ENCODE data around the gene TNK1. TPM values are rescaled to one million over a fixed set of nuclear protein-coding genes. Genes with fewer than 3 reads are reported as not detected.
"Not testable (repeated sequence)": the region's sequence is repeated elsewhere in the genome, so short reads cannot be mapped to it uniquely, and the experiment has no call there.

TNK1 gene
- total RNA-seq, 1 experiment from 2014 or later: 6.1 TPM

DNA sequence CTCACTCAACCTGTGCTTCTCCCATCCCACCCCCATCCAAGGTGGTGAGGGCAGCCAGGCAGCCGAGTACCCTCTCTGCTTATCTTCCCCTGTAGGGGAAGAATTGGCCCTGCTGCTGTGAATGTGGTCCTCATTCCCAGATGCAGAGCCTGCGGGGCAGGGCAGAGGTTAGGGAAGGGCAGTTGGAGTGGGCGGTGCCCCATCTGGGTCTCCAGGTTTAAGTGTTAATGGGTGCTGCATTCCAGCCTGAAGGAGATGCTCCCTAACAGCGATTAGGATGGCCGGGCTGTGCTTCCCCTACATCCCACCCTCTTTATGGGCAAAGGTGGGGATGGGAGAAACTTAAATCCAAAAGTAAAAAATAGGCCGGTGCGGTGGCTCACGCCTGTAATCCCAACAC, 13.8 kb upstream of the TNK1 start:
- intact Hi-C loops (cut with micrococcal nuclease; ENCODE audit: unreplicated experiment): no loop called here
- no peak for DNase-seq
- no peaks in the 10 kb centered on the region for H3K9me3 Mint-ChIP-seq (ENCODE audit: unreplicated experiment)
- CTCF ChIA-PET: no interaction called here
- H3K27me3 ChIP-seq (replicated peaks; ENCODE audit: control insufficient read depth, insufficient read depth, low read length): no peaks in the 10 kb centered on the region
- no peaks in the 10 kb centered on the region for H3K4me1 ChIP-seq
- no peaks in the 10 kb centered on the region for H3K9me3 ChIP-seq
- H3K4me3 ChIP-seq (ENCODE audit: low read depth, low read length): no peak overlapping the region
- no peaks in the 10 kb centered on the region for H3K27me3 Mint-ChIP-seq (ENCODE audit: insufficient read depth, unreplicated experiment)
- POLR2A ChIA-PET: no interaction called here
- no peaks in the 10 kb centered on the region for H3K36me3 ChIP-seq (ENCODE audit: control insufficient read depth, insufficient read depth, low read length)
- no peak overlapping the region for H3K27ac Mint-ChIP-seq (ENCODE audit: unreplicated experiment)
- no peaks in the 10 kb centered on the region for H3K4me1 Mint-ChIP-seq (ENCODE audit: low read depth, unreplicated experiment)
- TF ChIP-seq CTCF (IDR thresholded peaks at IDR 0.05; ENCODE audit: insufficient read depth in 1 of 2, low read depth in 1 of 2, low read length in 1 of 2, severe bottlenecking in 1 of 2, unreplicated experiment in 1 of 2): no peak
- H3K36me3 Mint-ChIP-seq (ENCODE audit: insufficient read depth, unreplicated experiment): no peaks in the 10 kb centered on the region
- no peak overlapping the region for H3K4me3 Mint-ChIP-seq (ENCODE audit: unreplicated experiment)
- no TSS peak for BruUV-seq (replicated peaks)

GRCh38 chr17:7367918-7368598, 12.8 kb upstream of the TNK1 start:
- ChIA-PET POLR2A (no interaction called here), CTCF (no interaction called here)
- no peak overlapping the region for H3K4me3 Mint-ChIP-seq (ENCODE audit: unreplicated experiment)
- no peaks in the 10 kb centered on the region for H3K9me3 ChIP-seq
- intact Hi-C loops (cut with micrococcal nuclease; ENCODE audit: unreplicated experiment): no loop called here
- no peaks in the 10 kb centered on the region for H3K9me3 Mint-ChIP-seq (ENCODE audit: unreplicated experiment)
- BruUV-seq (replicated peaks): no TSS peak
- no peaks in the 10 kb centered on the region for H3K36me3 ChIP-seq (ENCODE audit: control insufficient read depth, insufficient read depth, low read length)
- DNase-seq: no peak
- no peaks in the 10 kb centered on the region for H3K4me1 ChIP-seq
- no peak overlapping the region for H3K4me3 ChIP-seq (ENCODE audit: low read depth, low read length)
- no peak for TF ChIP-seq CTCF (IDR thresholded peaks at IDR 0.05; ENCODE audit: insufficient read depth in 1 of 2, low read depth in 1 of 2, low read length in 1 of 2, severe bottlenecking in 1 of 2, unreplicated experiment in 1 of 2)
- no peaks in the 10 kb centered on the region for H3K36me3 Mint-ChIP-seq (ENCODE audit: insufficient read depth, unreplicated experiment)
- no peaks in the 10 kb centered on the region for H3K27me3 ChIP-seq (replicated peaks; ENCODE audit: control insufficient read depth, insufficient read depth, low read length)
- no peak overlapping the region for H3K27ac Mint-ChIP-seq (ENCODE audit: unreplicated experiment)
- no peaks in the 10 kb centered on the region for H3K27me3 Mint-ChIP-seq (ENCODE audit: insufficient read depth, unreplicated experiment)
- no peaks in the 10 kb centered on the region for H3K4me1 Mint-ChIP-seq (ENCODE audit: low read depth, unreplicated experiment)

DNA sequence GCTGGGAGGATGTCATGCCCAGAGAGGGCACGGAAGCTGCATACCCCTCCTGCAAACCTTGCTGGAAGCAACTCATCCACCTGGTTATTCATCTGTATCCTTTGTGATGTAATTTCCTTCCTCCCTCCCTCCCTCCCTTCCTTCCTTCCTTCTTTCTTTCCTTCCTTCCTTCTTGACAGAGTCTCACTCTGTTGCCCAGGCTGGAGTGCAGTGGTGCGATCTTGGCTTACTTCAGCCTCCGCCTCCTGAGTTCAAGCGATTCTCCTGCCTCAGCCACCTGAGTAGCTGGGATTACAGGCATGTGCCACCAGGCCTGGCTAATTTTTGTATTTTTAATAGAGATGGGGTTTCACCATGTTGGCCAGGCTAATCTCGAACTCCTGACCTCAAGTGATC, 12.3 kb upstream of the TNK1 start:
- H3K4me3 Mint-ChIP-seq (ENCODE audit: unreplicated experiment); CTCF ChIA-PET; H3K4me1 Mint-ChIP-seq (ENCODE audit: low read depth, unreplicated experiment); POLR2A ChIA-PET; DNase-seq; H3K27me3 ChIP-seq (replicated peaks; ENCODE audit: control insufficient read depth, insufficient read depth, low read length); BruUV-seq (replicated peaks); H3K4me3 ChIP-seq (ENCODE audit: low read depth, low read length); H3K27ac Mint-ChIP-seq (ENCODE audit: unreplicated experiment); H3K36me3 ChIP-seq (ENCODE audit: control insufficient read depth, insufficient read depth, low read length); H3K9me3 ChIP-seq; intact Hi-C loops (cut with micrococcal nuclease; ENCODE audit: unreplicated experiment); H3K9me3 Mint-ChIP-seq (ENCODE audit: unreplicated experiment); H3K36me3 Mint-ChIP-seq (ENCODE audit: insufficient read depth, unreplicated experiment); H3K27me3 Mint-ChIP-seq (ENCODE audit: insufficient read depth, unreplicated experiment); H3K4me1 ChIP-seq: not testable (repeated sequence)

GRCh38 chr17:7369825-7370224, 11.1 kb upstream of the TNK1 start:
- Histone ChIP-seq H3K27me3 (replicated peaks; ENCODE audit: control insufficient read depth, insufficient read depth, low read length) (no peaks in the 10 kb centered on the region), H3K4me1 (no peaks in the 10 kb centered on the region), H3K4me3 (ENCODE audit: low read depth, low read length) (no peak overlapping the region), H3K36me3 (ENCODE audit: control insufficient read depth, insufficient read depth, low read length) (no peaks in the 10 kb centered on the region), H3K9me3 (no peaks in the 10 kb centered on the region)
- Mint-ChIP-seq H3K9me3 (ENCODE audit: unreplicated experiment) (no peaks in the 10 kb centered on the region), H3K27ac (ENCODE audit: unreplicated experiment) (no peak overlapping the region), H3K27me3 (ENCODE audit: insufficient read depth, unreplicated experiment) (no peaks in the 10 kb centered on the region), H3K36me3 (ENCODE audit: insufficient read depth, unreplicated experiment) (no peaks in the 10 kb centered on the region), H3K4me1 (ENCODE audit: low read depth, unreplicated experiment) (no peaks in the 10 kb centered on the region), H3K4me3 (ENCODE audit: unreplicated experiment) (no peak overlapping the region)
- DNase-seq: no peak
- TF ChIP-seq CTCF (IDR thresholded peaks at IDR 0.05; ENCODE audit: insufficient read depth in 1 of 2, low read depth in 1 of 2, low read length in 1 of 2, severe bottlenecking in 1 of 2, unreplicated experiment in 1 of 2): no peak
- intact Hi-C loops (cut with micrococcal nuclease; ENCODE audit: unreplicated experiment): no loop called here
- ChIA-PET CTCF (no interaction called here), POLR2A (interaction anchor here (0.6 kb wide), 1 partner anchor 147 kb away, joined by 3 read pairs; no protein-coding TSS in a partner anchor)
- no TSS peak for BruUV-seq (replicated peaks)

Measured in Caco-2 (cell line).